ENCODE results near the gene ABCA10.
"Not testable (repeated sequence)": the region's sequence is repeated elsewhere in the genome, so short reads cannot be mapped to it uniquely, and the experiment has no call there.

Gene ABCA10

GRCh38 chr17:69213059-69213813 is 15.4 kb downstream of the ABCA10 start:
- no peak for DNase-seq (ENCODE audit: low read depth)
- no peak for TF ChIP-seq CTCF (IDR thresholded peaks at IDR 0.05; ENCODE audit: low read depth, low read length, missing control alignments)
- H3K4me3 ChIP-seq (ENCODE audit: low read depth, low read length), result no peak overlapping the region

GRCh38 chr17:69208640-69209039 is 20.0 kb downstream of the ABCA10 start:
- no peak for DNase-seq (ENCODE audit: low read depth)

GRCh38 chr17:69207151-69207550 is 21.5 kb downstream of the ABCA10 start:
- no peak overlapping the region for H3K4me3 ChIP-seq (ENCODE audit: low read depth, low read length)
- no peak for DNase-seq (ENCODE audit: low read depth)
- TF ChIP-seq CTCF (IDR thresholded peaks at IDR 0.05; ENCODE audit: low read depth, low read length, missing control alignments), result no peak

More at GRCh38 chr17:69208640-69209039, 20.0 kb downstream of the ABCA10 start:
- no peak overlapping the region for H3K4me3 ChIP-seq (ENCODE audit: low read depth, low read length)
- no peak for TF ChIP-seq CTCF (IDR thresholded peaks at IDR 0.05; ENCODE audit: low read depth, low read length, missing control alignments)

GRCh38 chr17:69198238-69198637 is 30.4 kb downstream of the ABCA10 start:
- H3K4me3 ChIP-seq (ENCODE audit: low read depth, low read length), result no peak overlapping the region
- TF ChIP-seq CTCF (IDR thresholded peaks at IDR 0.05; ENCODE audit: low read depth, low read length, missing control alignments), result no peak
- DNase-seq (ENCODE audit: low read depth), result no peak

- DNase-seq (ENCODE audit: low read depth); H3K4me3 ChIP-seq (ENCODE audit: low read depth, low read length): not testable (repeated sequence)
Observed at GRCh38 chr17:69196105-69196653, 32.4 kb downstream of the ABCA10 start.

GRCh38 chr17:69192754-69193153 is 35.9 kb downstream of the ABCA10 start:
- TF ChIP-seq CTCF (IDR thresholded peaks at IDR 0.05; ENCODE audit: low read depth, low read length, missing control alignments), result no peak
- no peak for DNase-seq (ENCODE audit: low read depth)
- no peak overlapping the region for H3K4me3 ChIP-seq (ENCODE audit: low read depth, low read length)

GRCh38 chr17:69188796-69189195 is 39.8 kb downstream of the ABCA10 start:
- no peak for DNase-seq (ENCODE audit: low read depth)
- no peak for TF ChIP-seq CTCF (IDR thresholded peaks at IDR 0.05; ENCODE audit: low read depth, low read length, missing control alignments)
- H3K4me3 ChIP-seq (ENCODE audit: low read depth, low read length), result no peak overlapping the region

Data from GM12864 (cell line).